ENCODE measurements around the gene GIGYF1.

GRCh38 chr7:100681491-100682227, 12.4 kb downstream of the GIGYF1 start:
- no peak for TF ChIP-seq RAD21 (IDR thresholded peaks at IDR 0.05; ENCODE audit: low read length)
- TF ChIP-seq, protein P1, sequence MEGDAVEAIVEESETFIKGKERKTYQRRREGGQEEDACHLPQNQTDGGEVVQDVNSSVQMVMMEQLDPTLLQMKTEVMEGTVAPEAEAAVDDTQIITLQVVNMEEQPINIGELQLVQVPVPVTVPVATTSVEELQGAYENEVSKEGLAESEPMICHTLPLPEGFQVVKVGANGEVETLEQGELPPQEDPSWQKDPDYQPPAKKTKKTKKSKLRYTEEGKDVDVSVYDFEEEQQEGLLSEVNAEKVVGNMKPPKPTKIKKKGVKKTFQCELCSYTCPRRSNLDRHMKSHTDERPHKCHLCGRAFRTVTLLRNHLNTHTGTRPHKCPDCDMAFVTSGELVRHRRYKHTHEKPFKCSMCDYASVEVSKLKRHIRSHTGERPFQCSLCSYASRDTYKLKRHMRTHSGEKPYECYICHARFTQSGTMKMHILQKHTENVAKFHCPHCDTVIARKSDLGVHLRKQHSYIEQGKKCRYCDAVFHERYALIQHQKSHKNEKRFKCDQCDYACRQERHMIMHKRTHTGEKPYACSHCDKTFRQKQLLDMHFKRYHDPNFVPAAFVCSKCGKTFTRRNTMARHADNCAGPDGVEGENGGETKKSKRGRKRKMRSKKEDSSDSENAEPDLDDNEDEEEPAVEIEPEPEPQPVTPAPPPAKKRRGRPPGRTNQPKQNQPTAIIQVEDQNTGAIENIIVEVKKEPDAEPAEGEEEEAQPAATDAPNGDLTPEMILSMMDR (conservative IDR thresholded peaks at IDR 0.05; ENCODE audit: low read depth, low read length), result no peak
- no peak for TF ChIP-seq MXI1 (IDR thresholded peaks at IDR 0.05; ENCODE audit: borderline replicate concordance, low read depth, low read length)
- TF ChIP-seq POLR2A (IDR thresholded peaks at IDR 0.05; ENCODE audit: low read depth, low read length), result no peak
- no peak for TF ChIP-seq FOS (IDR thresholded peaks at IDR 0.05; ENCODE audit: low read depth, low read length)
- no peak for TF ChIP-seq CEBPB (IDR thresholded peaks at IDR 0.05; ENCODE audit: low read depth, low read length)
- TF ChIP-seq RCOR1 (IDR thresholded peaks at IDR 0.05; ENCODE audit: insufficient replicate concordance, low read length), result no peak
- no peak for TF ChIP-seq SMC3 (IDR thresholded peaks at IDR 0.05; ENCODE audit: low read depth, low read length)
- no peak for TF ChIP-seq USF2 (IDR thresholded peaks at IDR 0.05; ENCODE audit: low read depth, low read length)
- TF ChIP-seq, protein P2, sequence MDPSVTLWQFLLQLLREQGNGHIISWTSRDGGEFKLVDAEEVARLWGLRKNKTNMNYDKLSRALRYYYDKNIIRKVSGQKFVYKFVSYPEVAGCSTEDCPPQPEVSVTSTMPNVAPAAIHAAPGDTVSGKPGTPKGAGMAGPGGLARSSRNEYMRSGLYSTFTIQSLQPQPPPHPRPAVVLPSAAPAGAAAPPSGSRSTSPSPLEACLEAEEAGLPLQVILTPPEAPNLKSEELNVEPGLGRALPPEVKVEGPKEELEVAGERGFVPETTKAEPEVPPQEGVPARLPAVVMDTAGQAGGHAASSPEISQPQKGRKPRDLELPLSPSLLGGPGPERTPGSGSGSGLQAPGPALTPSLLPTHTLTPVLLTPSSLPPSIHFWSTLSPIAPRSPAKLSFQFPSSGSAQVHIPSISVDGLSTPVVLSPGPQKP (IDR thresholded peaks at IDR 0.05; ENCODE audit: borderline replicate concordance, low read depth, low read length), result no peak

All from IMR-90 (cell line).